Measurements from ENCODE around the gene RGS4. TPM values are rescaled to one million over a fixed set of nuclear protein-coding genes. Genes with fewer than 3 reads are reported as not detected.

The RGS4 gene
- total and polyA plus RNA-seq, 4 donors, result 11.9 to 42.1 (median 25.7) TPM

GRCh38 chr1:163060343-163061007 is 8.7 kb upstream of the RGS4 start:
- Histone ChIP-seq H3K4me1 (ENCODE audit: control insufficient read depth in 1 of 2, insufficient read depth in 2 of 2, low read length in 2 of 2) (no peaks in the 10 kb centered on the region), H3K36me3 (ENCODE audit: control insufficient read depth in 1 of 2, insufficient read depth in 2 of 2, low read length in 1 of 2) (no peaks in the 10 kb centered on the region), H3K4me3 (ENCODE audit: low read length in 2 of 2) (no peak overlapping the region), H3K9me3 (ENCODE audit: control insufficient read depth, low read length) (no peaks in the 10 kb centered on the region), H3K27ac (ENCODE audit: low read depth in 1 of 2, low read length in 2 of 2) (no peak overlapping the region), H3K27me3 (ENCODE audit: control insufficient read depth in 1 of 2, insufficient read depth in 2 of 2, low read length in 1 of 2) (no peaks in the 10 kb centered on the region)
- DNase-seq (no peak), ATAC-seq (ENCODE audit: low FRiP score) (no peak)
- intact Hi-C loops (cut with DNase I), result no loop called here
- WGBS, 2 donors, result 86 to 93% methylated on average over 1 of the region's 1 CpG

DNA sequence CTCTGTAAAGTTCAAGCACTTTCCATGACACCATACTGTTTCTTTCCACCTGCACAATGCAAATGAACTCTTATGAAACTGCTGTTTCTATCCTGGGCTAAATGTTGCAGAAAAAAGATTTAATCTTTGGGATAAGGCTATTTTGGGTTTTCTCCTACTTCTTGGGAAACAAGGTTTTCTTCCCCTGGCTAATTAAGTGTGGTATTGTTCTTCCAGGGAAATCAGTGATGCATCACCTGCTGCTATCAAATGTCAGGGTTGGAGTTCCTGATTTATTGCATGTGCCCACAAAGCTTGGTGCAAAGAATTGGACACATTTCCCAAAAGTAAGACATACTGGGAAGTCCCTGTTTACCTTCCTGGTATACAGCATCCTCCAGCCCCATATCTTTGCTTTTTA is 6.0 kb upstream of the RGS4 start:
- DNase-seq (no peak), ATAC-seq (ENCODE audit: low FRiP score) (no peak)
- Histone ChIP-seq H3K27me3 (ENCODE audit: control insufficient read depth in 1 of 2, insufficient read depth in 2 of 2, low read length in 1 of 2) (no peaks in the 10 kb centered on the region), H3K4me3 (ENCODE audit: low read length in 2 of 2) (no peak overlapping the region), H3K36me3 (ENCODE audit: control insufficient read depth in 1 of 2, insufficient read depth in 2 of 2, low read length in 1 of 2) (no peaks in the 10 kb centered on the region), H3K9me3 (ENCODE audit: control insufficient read depth, low read length) (no peaks in the 10 kb centered on the region), H3K27ac (ENCODE audit: low read depth in 1 of 2, low read length in 2 of 2) (no peak overlapping the region), H3K4me1 (ENCODE audit: control insufficient read depth in 1 of 2, insufficient read depth in 2 of 2, low read length in 2 of 2) (peaks cover 0 to 2% of the 10 kb centered on the region in 2 donors)
- intact Hi-C loops (cut with DNase I), result no loop called here

DNA sequence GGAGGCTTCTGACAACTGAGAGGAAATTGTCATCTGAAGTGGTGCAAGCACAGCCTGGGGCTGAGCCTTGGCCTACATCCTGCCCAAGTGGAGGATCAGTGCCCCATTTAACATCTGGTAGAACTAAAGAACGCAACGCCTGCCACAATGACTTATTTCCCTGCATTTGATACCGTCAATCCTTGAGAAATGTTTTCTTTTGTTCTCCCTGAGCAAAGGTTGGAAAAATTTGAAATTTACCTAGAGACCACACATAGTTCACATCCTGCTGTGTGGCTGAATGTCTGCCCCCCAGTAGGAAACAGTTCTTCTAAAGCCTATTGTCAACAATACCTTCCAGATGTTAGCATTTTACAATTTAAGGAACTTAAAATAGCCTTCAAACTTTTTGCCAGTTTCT is 5.6 kb upstream of the RGS4 start:
- intact Hi-C loops (cut with DNase I), result no loop called here
- DNase-seq, result no peak
- no peak overlapping the region for H3K4me3 ChIP-seq (ENCODE audit: low read length in 2 of 2)
- no peak for ATAC-seq (ENCODE audit: low FRiP score)
- no peaks in the 10 kb centered on the region for H3K27me3 ChIP-seq (ENCODE audit: control insufficient read depth in 1 of 2, insufficient read depth in 2 of 2, low read length in 1 of 2)
- no peak overlapping the region for H3K27ac ChIP-seq (ENCODE audit: low read depth in 1 of 2, low read length in 2 of 2)
- 76 to 77% methylated on average over 3 of the region's 3 CpGs for WGBS, 2 donors
- H3K36me3 ChIP-seq (ENCODE audit: control insufficient read depth in 1 of 2, insufficient read depth in 2 of 2, low read length in 1 of 2), result no peaks in the 10 kb centered on the region
- H3K4me1 ChIP-seq (ENCODE audit: control insufficient read depth in 1 of 2, insufficient read depth in 2 of 2, low read length in 2 of 2), result peaks cover 0 to 2% of the 10 kb centered on the region in 2 donors
- no peaks in the 10 kb centered on the region for H3K9me3 ChIP-seq (ENCODE audit: control insufficient read depth, low read length)

DNA sequence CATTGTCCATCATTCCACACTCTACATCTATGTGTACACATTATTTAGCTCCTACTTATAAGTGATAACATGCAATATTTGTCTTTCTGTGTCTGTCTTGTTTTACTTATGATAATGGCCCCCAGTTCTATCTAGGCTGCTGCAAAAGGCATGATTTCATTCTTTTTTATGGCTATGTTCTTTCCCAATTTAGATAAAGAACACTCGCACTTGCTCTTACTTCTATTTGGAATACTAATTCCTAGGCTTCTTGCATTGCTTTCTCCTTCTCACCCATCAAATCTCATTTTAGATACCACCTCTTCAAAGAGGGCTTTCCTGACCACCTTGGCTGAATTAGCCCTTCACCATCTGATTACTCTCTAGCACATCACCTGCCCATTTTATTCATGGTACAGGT is 3.0 kb upstream of the RGS4 start:
- WGBS, 2 donors, result 84 to 93% methylated on average over 1 of the region's 1 CpG
- intact Hi-C loops (cut with DNase I), result loop anchor here in 1 of 2 donors (5.0 kb wide), 1 partner anchor 189 kb away; no protein-coding TSS in a partner anchor
- peaks cover 2 to 6% of the 10 kb centered on the region in 2 donors for H3K4me1 ChIP-seq (ENCODE audit: control insufficient read depth in 1 of 2, insufficient read depth in 2 of 2, low read length in 2 of 2)
- H3K36me3 ChIP-seq (ENCODE audit: control insufficient read depth in 1 of 2, insufficient read depth in 2 of 2, low read length in 1 of 2), result no peaks in the 10 kb centered on the region
- no peak overlapping the region for H3K4me3 ChIP-seq (ENCODE audit: low read length in 2 of 2)
- DNase-seq (no peak), ATAC-seq (ENCODE audit: low FRiP score) (no peak)
- no peaks in the 10 kb centered on the region for H3K9me3 ChIP-seq (ENCODE audit: control insufficient read depth, low read length)
- no peak overlapping the region for H3K27ac ChIP-seq (ENCODE audit: low read depth in 1 of 2, low read length in 2 of 2)
- no peaks in the 10 kb centered on the region for H3K27me3 ChIP-seq (ENCODE audit: control insufficient read depth in 1 of 2, insufficient read depth in 2 of 2, low read length in 1 of 2)

GRCh38 chr1:163066686-163067085 is 2.5 kb upstream of the RGS4 start:
- 95% methylated on average over 2 of the region's 2 CpGs for WGBS, 2 donors
- intact Hi-C loops (cut with DNase I), result loop anchor here in 1 of 2 donors (5.0 kb wide), 1 partner anchor 189 kb away; no protein-coding TSS in a partner anchor
- ATAC-seq (ENCODE audit: low FRiP score) (no peak), DNase-seq (no peak)
- Histone ChIP-seq H3K36me3 (ENCODE audit: control insufficient read depth in 1 of 2, insufficient read depth in 2 of 2, low read length in 1 of 2) (no peaks in the 10 kb centered on the region), H3K9me3 (ENCODE audit: control insufficient read depth, low read length) (no peaks in the 10 kb centered on the region), H3K27me3 (ENCODE audit: control insufficient read depth in 1 of 2, insufficient read depth in 2 of 2, low read length in 1 of 2) (no peaks in the 10 kb centered on the region), H3K4me3 (ENCODE audit: low read length in 2 of 2) (no peak overlapping the region), H3K27ac (ENCODE audit: low read depth in 1 of 2, low read length in 2 of 2) (no peak overlapping the region), H3K4me1 (ENCODE audit: control insufficient read depth in 1 of 2, insufficient read depth in 2 of 2, low read length in 2 of 2) (peaks cover 2 to 6% of the 10 kb centered on the region in 2 donors)

GRCh38 chr1:163068716-163069115 is 445 bp upstream of the RGS4 start:
- Histone ChIP-seq H3K27me3 (ENCODE audit: control insufficient read depth in 1 of 2, insufficient read depth in 2 of 2, low read length in 1 of 2) (no peaks in the 10 kb centered on the region), H3K4me1 (ENCODE audit: control insufficient read depth in 1 of 2, insufficient read depth in 2 of 2, low read length in 2 of 2) (peaks cover 4 to 6% of the 10 kb centered on the region in 2 donors), H3K4me3 (ENCODE audit: low read length in 2 of 2) (peak overlapping the region; percentile 86 to 98), H3K36me3 (ENCODE audit: control insufficient read depth in 1 of 2, insufficient read depth in 2 of 2, low read length in 1 of 2) (no peaks in the 10 kb centered on the region), H3K27ac (ENCODE audit: low read depth in 1 of 2, low read length in 2 of 2) (no peak overlapping the region), H3K9me3 (ENCODE audit: control insufficient read depth, low read length) (no peaks in the 10 kb centered on the region)
- ATAC-seq (ENCODE audit: low FRiP score) (peak; percentile 45), DNase-seq (no peak)
- 1 to 4% methylated on average over 5 of the region's 5 CpGs for WGBS, 2 donors
- intact Hi-C loops (cut with DNase I), result loop anchor here (2.0 to 5.0 kb wide), 3 partner anchors 190 to 248 kb away; no protein-coding TSS in a partner anchor

- ATAC-seq (ENCODE audit: low FRiP score), result peak; percentile 17
- intact Hi-C loops (cut with DNase I), result loop anchor here (2.0 to 5.0 kb wide), 6 partner anchors 103 to 248 kb away; no protein-coding TSS in a partner anchor
- peak overlapping the region in 1 of 2 donors; percentile 21 for H3K27ac ChIP-seq (ENCODE audit: low read depth in 1 of 2, low read length in 2 of 2)
Observed at GRCh38 chr1:163069655-163070277, 605 bp downstream of the RGS4 start.

DNA sequence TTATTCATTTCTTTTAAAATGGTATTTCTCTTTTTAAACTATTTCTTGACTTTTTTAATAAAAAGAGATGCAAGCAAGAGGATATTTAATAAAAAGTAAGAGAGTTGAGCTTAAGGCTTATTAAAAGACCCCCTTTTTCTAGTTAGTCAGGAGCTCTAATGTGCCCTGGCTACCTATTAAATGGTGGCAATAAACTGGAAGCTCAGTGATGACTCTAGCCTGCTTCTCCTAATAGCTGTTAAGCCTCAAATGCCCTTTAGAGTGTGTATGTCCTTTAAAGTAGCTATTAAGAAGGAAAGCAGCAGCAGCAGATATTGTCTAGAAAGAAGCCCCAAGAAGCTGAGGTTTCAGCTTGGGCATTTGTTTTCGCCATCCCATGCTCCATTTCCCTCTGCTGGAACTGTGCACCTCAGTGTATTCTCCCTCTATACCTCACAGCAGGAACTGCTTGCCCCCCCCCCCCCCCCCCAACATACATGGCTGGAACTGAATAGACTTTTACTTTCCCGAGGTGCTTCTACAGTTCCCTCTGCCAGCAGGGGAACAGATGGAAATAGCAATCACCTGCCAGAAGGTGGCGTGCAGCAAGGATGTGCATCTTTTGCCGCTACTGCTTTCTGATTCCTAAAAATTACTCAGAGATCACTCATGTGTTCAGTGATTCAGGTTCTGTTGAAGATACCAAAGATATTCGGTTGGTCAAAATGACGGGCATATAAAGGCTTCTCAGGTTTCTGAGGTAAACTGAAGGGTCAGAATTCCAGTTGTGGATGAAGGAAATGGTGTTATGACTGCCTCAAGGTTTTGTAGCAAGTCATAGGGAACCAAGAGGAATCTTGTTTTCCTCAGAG is 2.5 kb downstream of the RGS4 start:
- H3K27ac ChIP-seq (ENCODE audit: low read depth in 1 of 2, low read length in 2 of 2), result peak overlapping the region; percentile 43 to 67
- DNase-seq (peak; percentile 75 to 86), ATAC-seq (ENCODE audit: low FRiP score) (peak; percentile 55)
- WGBS, 2 donors, result 7 to 10% methylated on average over 6 of the region's 6 CpGs
- peaks cover 5 to 7% of the 10 kb centered on the region in 2 donors for H3K36me3 ChIP-seq (ENCODE audit: control insufficient read depth in 1 of 2, insufficient read depth in 2 of 2, low read length in 1 of 2)
- no peaks in the 10 kb centered on the region for H3K27me3 ChIP-seq (ENCODE audit: control insufficient read depth in 1 of 2, insufficient read depth in 2 of 2, low read length in 1 of 2)
- no peaks in the 10 kb centered on the region for H3K9me3 ChIP-seq (ENCODE audit: control insufficient read depth, low read length)
- peak overlapping the region; percentile 35 to 72 for H3K4me3 ChIP-seq (ENCODE audit: low read length in 2 of 2)
- peaks cover 4 to 8% of the 10 kb centered on the region in 2 donors for H3K4me1 ChIP-seq (ENCODE audit: control insufficient read depth in 1 of 2, insufficient read depth in 2 of 2, low read length in 2 of 2)
- intact Hi-C loops (cut with DNase I), result loop anchor here (5.0 kb wide), 3 partner anchors 101 to 246 kb away; no protein-coding TSS in a partner anchor

More at GRCh38 chr1:163069655-163070277, 605 bp downstream of the RGS4 start:
- Histone ChIP-seq H3K27me3 (ENCODE audit: control insufficient read depth in 1 of 2, insufficient read depth in 2 of 2, low read length in 1 of 2) (no peaks in the 10 kb centered on the region), H3K36me3 (ENCODE audit: control insufficient read depth in 1 of 2, insufficient read depth in 2 of 2, low read length in 1 of 2) (peaks cover 3 to 5% of the 10 kb centered on the region in 2 donors), H3K4me3 (ENCODE audit: low read length in 2 of 2) (peak overlapping the region; percentile 86 to 98), H3K4me1 (ENCODE audit: control insufficient read depth in 1 of 2, insufficient read depth in 2 of 2, low read length in 2 of 2) (peaks cover 4 to 8% of the 10 kb centered on the region in 2 donors), H3K9me3 (ENCODE audit: control insufficient read depth, low read length) (no peaks in the 10 kb centered on the region)
- WGBS, 2 donors, result 5 to 12% methylated on average over 2 of the region's 2 CpGs
- DNase-seq, result no peak

Measured in aorta (tissue), 5 donors.